C4-2B (cell line): ENCODE results near the gene FANCE.

Source experiments
- ZFX ChIP-seq: fragments of 450-650 bp; IDR thresholded peaks from 2 replicates; pipeline ENCODE4 v1.6.1; 2017
- TF ChIP-seq, protein P1 (sequence below): fragments of 450-650 bp; conservative IDR thresholded peaks from 2 replicates; pipeline ENCODE4 v1.5.1; 2017; ENCODE audit warnings: mild to moderate bottlenecking

DNA sequence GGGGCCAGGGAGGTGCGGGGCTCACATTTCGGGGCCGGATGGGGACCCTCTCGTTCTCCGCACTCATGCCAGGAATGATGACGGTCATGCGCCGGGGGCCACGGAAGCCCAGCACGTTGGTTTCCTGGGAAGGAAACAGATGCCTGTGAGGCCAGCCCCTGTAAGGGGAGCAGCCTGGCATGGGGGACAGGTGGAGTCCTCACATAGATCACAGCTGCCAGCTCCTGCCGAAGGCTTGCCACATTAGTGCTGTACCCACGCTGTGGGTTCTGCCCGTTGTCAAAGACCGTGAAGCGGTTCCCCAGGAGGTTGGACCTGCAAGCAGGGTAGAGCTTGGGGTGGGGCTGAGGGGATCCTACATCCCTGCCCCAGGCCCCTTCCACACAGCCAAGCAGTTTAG lies 51.4 kb downstream of the FANCE start:
- TF ChIP-seq, protein P1, sequence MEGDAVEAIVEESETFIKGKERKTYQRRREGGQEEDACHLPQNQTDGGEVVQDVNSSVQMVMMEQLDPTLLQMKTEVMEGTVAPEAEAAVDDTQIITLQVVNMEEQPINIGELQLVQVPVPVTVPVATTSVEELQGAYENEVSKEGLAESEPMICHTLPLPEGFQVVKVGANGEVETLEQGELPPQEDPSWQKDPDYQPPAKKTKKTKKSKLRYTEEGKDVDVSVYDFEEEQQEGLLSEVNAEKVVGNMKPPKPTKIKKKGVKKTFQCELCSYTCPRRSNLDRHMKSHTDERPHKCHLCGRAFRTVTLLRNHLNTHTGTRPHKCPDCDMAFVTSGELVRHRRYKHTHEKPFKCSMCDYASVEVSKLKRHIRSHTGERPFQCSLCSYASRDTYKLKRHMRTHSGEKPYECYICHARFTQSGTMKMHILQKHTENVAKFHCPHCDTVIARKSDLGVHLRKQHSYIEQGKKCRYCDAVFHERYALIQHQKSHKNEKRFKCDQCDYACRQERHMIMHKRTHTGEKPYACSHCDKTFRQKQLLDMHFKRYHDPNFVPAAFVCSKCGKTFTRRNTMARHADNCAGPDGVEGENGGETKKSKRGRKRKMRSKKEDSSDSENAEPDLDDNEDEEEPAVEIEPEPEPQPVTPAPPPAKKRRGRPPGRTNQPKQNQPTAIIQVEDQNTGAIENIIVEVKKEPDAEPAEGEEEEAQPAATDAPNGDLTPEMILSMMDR = no peak
- no peak for TF ChIP-seq ZFX
